ENCODE measurements around the gene FHOD1. TPM values are rescaled to one million over a fixed set of nuclear protein-coding genes. Genes with fewer than 3 reads are reported as not detected.

The FHOD1 gene
- total and polyA plus RNA-seq, 9 of the 15 experiments (the other 6 are each of a cell fraction or from before 2014, with no cell fraction given), result 18.7 to 126 (median 32.3) TPM

DNA sequence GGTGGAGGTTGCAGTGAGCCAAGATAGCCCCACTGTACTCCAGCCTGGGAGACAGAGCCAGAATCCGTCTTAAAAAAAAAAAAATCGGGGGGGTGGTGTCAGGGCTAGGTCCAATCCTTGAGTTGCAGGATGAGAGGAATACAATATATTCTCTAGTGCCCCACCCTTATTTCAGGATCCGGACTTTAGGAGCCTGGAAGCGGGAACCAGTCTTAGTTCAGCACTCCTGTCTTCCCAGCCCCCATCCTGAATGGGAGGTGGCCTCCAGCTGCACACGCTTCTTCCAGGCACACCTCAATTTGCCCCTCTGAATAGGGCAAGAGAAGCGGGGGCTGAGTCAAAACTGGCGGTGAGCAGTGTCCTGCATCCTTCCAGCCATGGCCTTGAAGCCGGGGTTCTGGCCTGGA is 1.6 kb downstream of the FHOD1 start:
- peak; percentile 83; the same call in 1 of the 2 replicates for TF ChIP-seq ZNF395 (CRISPR knock-in tag; IDR thresholded peaks at IDR 0.05)
- TF ChIP-seq ZKSCAN8 (CRISPR knock-in tag; IDR thresholded peaks at IDR 0.05), result no peak
- TF ChIP-seq, protein P1, sequence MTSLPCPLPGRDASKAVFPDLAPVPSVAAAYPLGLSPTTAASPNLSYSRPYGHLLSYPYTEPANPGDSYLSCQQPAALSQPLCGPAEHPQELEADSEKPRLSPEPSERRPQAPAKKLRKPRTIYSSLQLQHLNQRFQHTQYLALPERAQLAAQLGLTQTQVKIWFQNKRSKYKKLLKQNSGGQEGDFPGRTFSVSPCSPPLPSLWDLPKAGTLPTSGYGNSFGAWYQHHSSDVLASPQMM (CRISPR knock-in tag; IDR thresholded peaks at IDR 0.05), result no peak
- TF ChIP-seq SIN3A (IDR thresholded peaks at IDR 0.05; ENCODE audit: borderline replicate concordance in 2 of 2, control insufficient read depth in 1 of 2, low read depth in 2 of 2, low read length in 2 of 2), result 0 out of 4 replicates have a peak, but pooled peaks of 1 of the 2 experiments have one; percentile 4
- no peak for TF ChIP-seq ZNF408 (CRISPR knock-in tag; IDR thresholded peaks at IDR 0.05; ENCODE audit: low read depth)
- TF ChIP-seq SAP30 (IDR thresholded peaks at IDR 0.05; ENCODE audit: borderline replicate concordance, insufficient read depth, low read depth, low read length, poor library complexity, severe bottlenecking), result no peak
- TF ChIP-seq, protein P2, sequence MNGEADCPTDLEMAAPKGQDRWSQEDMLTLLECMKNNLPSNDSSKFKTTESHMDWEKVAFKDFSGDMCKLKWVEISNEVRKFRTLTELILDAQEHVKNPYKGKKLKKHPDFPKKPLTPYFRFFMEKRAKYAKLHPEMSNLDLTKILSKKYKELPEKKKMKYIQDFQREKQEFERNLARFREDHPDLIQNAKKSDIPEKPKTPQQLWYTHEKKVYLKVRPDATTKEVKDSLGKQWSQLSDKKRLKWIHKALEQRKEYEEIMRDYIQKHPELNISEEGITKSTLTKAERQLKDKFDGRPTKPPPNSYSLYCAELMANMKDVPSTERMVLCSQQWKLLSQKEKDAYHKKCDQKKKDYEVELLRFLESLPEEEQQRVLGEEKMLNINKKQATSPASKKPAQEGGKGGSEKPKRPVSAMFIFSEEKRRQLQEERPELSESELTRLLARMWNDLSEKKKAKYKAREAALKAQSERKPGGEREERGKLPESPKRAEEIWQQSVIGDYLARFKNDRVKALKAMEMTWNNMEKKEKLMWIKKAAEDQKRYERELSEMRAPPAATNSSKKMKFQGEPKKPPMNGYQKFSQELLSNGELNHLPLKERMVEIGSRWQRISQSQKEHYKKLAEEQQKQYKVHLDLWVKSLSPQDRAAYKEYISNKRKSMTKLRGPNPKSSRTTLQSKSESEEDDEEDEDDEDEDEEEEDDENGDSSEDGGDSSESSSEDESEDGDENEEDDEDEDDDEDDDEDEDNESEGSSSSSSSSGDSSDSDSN (IDR thresholded peaks at IDR 0.05; ENCODE audit: borderline replicate concordance in 1 of 2, low read depth in 2 of 2, low read length in 2 of 2), result peak in 1 of 2 experiments; percentile 17; a peak in 1 of 4 replicates
- no peak for TF ChIP-seq MYC (IDR thresholded peaks at IDR 0.05; ENCODE audit: low read depth, low read length)
- peak; percentile 59; the same call in 1 of the 2 replicates for TF ChIP-seq MYC (CRISPR knock-in tag; IDR thresholded peaks at IDR 0.05; ENCODE audit: borderline replicate concordance, low read depth)
- TF ChIP-seq CBX5 (IDR thresholded peaks at IDR 0.05; ENCODE audit: borderline replicate concordance, low read depth), result no peak
- no peaks in the 10 kb centered on the region for H3K27me3 ChIP-seq (ENCODE audit: control insufficient read depth in 2 of 2, insufficient read depth in 2 of 2, low read length in 2 of 2)
- H3K79me2 ChIP-seq (ENCODE audit: control insufficient read depth, insufficient read depth, low read length), result peaks cover 64% of the 10 kb centered on the region
- ChIA-PET CTCF (ENCODE audit: low intra/inter-chr PET ratio) (no interaction called here), POLR2A (interaction anchor here (0.6 to 2.3 kb wide), 5 partner anchors 10 to 354 kb away, joined by 3 to 14 read pairs (median 5); partner anchors contain the start of gene TMEM208)
- H3K4me1 ChIP-seq (replicated peaks in 1 of 2; ENCODE audit: control insufficient read depth in 2 of 2, insufficient read depth in 2 of 2, low read length in 2 of 2), result peaks cover 65 to 84% of the 10 kb centered on the region in 2 experiments
- BruUV-seq (replicated peaks), result no TSS peak
- WGBS (ENCODE audit: insufficient coverage, low coverage, missing lambda C conversion rate), result 3% methylated on average over 8 of the region's 8 CpGs
- H3K36me3 ChIP-seq (ENCODE audit: control insufficient read depth, insufficient read depth, low read length), result peaks cover 26% of the 10 kb centered on the region; the same call in 2 of the 3 replicates
- no peaks in the 10 kb centered on the region for H4K20me1 ChIP-seq (replicated peaks; ENCODE audit: control insufficient read depth, insufficient read depth, low read length)
- intact Hi-C loops (cut with micrococcal nuclease) (loop anchor here (1.0 to 10.0 kb wide), 5 partner anchors 53 to 293 kb away; partner anchors contain the start of genes CBFB, E2F4 and MATCAP1), in situ Hi-C loops (cut with MboI) (no loop called here)
- H3K9ac ChIP-seq (ENCODE audit: insufficient read depth in 1 of 2, low read depth in 2 of 2, low read length in 2 of 2), result peak overlapping the region; percentile 79 to 96
- H3K27ac ChIP-seq (ENCODE audit: extremely low read depth, low read depth, low read length), result peak overlapping the region; percentile 68
- no peak for ATAC-seq
- no peak for DNase-seq (ENCODE audit: extremely low read depth in 1 of 4, low spot score in 3 of 4)
- peak overlapping the region; percentile 88 for H3K4me3 ChIP-seq
- peak; percentile 11 for FAIRE-seq
- no peaks in the 10 kb centered on the region for H3K9me1 ChIP-seq (ENCODE audit: control insufficient read depth, insufficient read depth, low read length)
- peak overlapping the region; percentile 91 for H3K4me2 ChIP-seq (ENCODE audit: insufficient read depth, low read length)
- H2AFZ ChIP-seq (ENCODE audit: low read depth, low read length), result peak overlapping the region; percentile 82
- H3K9me3 ChIP-seq (replicated peaks; ENCODE audit: control insufficient read depth, insufficient read depth, low read depth, low read length), result no peaks in the 10 kb centered on the region

Data from K562 (cell line).